ENCODE data around the gene BCL7B.

- TF ChIP-seq ZNF350 (tag by site-specific recombination; IDR thresholded peaks at IDR 0.05): no peak
- TF ChIP-seq ZNF18 (tag by site-specific recombination; IDR thresholded peaks at IDR 0.05): no peak
- no peak for TF ChIP-seq ZNF510 (tag by site-specific recombination; IDR thresholded peaks at IDR 0.05; ENCODE audit: insufficient replicate concordance)
Measured at GRCh38 chr7:73596191-73597065, 38.9 kb upstream of the BCL7B start.
